ENCODE data around the gene ARMC2.
A peak's percentile ranks its signal among the peaks of the same experiment; 100 is the strongest.
"Not testable (repeated sequence)": the region's sequence is repeated elsewhere in the genome, so short reads cannot be mapped to it uniquely, and the experiment has no call there.

Gene ARMC2

DNA sequence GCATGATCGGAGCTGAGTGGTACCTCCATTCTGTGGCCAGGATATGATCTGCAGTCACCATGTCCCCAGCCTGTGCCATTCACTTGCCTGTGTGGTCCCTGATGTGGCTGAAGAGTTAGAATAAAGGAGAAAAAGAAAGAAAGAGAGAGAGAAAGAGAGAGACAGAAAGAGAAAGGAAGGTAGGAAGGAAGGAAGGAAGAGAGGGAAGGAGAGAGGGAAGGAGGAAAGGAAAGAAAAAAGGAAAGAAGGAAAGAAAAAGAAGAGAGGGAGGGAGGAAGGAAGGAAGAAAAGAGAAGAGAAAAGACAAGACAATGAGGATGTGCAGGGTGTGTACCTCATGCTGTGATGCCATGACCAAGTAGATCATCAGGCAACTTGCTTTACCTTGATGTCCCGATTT is 22.1 kb downstream of the ARMC2 start:
- no peak for DNase-seq (ENCODE audit: low spot score)

DNA sequence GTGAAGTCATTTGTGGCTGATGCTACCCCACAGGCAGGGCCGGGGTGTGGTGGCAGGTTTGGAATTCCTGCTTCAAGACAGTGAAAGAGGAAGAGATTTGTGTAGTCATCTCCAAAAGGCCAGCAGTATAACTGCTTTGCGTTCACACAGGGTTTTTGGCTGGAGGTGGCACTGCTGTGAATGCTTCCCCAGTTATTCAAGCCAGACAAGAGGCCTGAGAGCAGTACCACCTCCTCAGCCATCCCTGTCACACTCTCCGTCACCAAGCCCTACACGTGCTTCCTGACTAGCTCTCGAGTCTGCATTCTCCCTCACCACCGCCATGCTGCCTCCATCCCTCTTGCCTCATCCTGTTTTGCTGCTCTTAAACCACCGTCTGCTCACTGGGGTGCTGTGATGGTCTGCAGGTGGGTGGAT is 23.9 kb downstream of the ARMC2 start:
- DNase-seq (ENCODE audit: low spot score), result no peak

DNA sequence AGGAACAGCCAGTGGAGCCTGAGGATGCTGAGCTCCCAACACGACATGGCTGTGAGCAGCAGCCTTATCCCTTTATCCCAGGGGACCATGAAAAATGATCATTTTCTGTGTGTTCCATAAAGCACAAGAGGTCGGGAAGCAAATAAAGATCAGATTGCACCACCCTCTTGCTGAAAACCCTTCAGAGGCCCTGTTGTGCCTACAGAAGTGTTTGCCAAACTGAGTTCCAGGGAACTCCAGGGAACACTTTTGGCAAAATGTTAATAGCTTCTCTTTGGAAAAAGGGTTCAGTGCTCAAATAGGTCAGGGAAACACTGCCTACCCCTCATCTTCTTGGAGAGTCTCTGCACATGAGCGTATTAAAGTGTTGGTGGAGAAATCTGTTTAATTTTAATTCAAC is 24.4 kb downstream of the ARMC2 start:
- no peak for DNase-seq (ENCODE audit: low spot score)

DNA sequence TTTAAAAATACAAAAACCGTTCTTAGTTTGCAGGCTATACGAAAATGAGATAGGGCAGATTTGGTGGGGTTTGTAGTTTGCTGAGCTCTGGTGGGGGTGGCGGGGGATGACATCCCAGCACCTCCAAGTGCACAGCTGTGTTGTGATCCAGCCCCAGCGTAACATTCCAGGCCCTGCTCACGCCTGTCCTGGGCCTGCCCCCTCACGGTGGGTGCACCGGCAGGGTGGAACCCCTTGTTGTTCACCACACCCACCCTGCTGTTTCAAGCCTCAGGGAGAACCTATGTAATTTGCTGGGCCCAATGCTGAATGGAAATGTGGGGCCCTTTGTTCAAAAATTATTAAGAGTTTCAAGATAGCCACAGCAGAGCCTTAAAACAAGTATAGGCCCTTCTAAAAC is 25.0 kb downstream of the ARMC2 start:
- DNase-seq (ENCODE audit: low spot score), result no peak

DNA sequence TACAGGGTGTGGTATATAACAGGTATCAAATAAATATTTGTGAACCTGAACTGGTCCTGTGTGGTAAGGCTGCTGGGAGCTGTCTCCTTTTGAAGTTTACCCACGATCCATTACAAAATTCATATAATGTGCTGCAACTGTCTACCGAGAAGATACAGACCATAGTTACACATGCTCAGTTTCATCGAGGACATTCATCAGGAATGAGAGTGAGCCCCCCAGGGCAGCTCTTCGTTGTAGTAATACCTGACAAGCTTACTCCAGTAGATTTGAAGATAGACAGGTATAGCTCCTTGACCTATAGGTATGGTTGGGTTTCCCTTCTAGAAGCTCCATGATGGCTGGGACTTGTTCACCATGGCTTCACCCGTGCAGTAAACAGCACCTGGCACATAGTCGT is 25.7 kb downstream of the ARMC2 start:
- DNase-seq (ENCODE audit: low spot score), result no peak

DNA sequence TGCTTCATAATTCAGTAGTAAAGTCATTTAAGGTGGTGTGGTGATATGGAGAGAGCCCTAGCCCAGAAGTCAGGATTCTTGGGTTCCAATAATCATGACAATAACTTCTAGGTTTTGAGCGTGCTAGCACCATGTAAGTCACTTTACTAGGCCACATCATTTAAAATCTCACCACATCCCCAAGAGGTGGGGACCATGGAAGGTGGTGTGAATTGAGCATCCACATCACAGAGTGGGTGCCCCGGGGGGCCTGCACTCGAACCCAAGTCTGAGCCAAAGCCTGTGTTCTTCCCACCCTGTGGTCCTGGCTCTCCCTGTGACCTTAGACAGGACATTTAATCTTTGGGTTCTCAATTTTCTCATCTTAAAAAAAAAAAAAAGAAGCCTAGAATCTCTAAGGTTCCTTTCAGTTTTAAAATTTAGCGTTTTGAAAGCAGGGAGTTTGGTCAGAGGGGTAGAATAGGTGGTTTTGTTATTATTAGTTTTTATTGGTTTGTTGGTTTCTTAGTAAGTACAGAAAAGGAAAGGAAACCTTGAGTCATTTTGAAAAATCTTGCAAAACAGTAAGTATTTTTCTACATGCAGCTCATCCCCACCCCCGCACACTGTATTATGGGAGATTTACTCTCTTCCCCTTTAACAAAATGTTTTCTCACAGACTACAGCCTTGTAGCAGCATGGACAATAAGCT is 26.4 kb downstream of the ARMC2 start:
- DNase-seq (ENCODE audit: low spot score), result no peak

DNA sequence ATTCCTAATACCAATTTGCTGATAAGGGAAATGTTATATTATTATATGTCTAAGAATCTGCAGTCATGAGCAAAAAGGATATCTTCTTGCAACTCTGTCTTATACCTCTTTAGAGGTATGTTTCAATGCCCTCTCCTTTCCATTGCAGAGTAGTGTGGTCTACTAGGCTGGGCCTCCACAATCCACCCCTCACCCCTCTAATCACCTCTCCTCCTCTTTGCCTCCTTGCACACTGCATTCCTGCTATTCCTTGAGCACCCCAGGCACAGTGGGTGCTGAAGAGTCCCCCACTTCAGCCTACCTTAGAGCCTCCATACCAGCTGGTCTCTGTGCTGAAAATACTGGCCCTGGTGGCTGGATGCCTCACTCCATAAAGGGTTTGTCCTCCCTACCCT is 26.9 kb downstream of the ARMC2 start:
- no peak for DNase-seq (ENCODE audit: low spot score)

DNA sequence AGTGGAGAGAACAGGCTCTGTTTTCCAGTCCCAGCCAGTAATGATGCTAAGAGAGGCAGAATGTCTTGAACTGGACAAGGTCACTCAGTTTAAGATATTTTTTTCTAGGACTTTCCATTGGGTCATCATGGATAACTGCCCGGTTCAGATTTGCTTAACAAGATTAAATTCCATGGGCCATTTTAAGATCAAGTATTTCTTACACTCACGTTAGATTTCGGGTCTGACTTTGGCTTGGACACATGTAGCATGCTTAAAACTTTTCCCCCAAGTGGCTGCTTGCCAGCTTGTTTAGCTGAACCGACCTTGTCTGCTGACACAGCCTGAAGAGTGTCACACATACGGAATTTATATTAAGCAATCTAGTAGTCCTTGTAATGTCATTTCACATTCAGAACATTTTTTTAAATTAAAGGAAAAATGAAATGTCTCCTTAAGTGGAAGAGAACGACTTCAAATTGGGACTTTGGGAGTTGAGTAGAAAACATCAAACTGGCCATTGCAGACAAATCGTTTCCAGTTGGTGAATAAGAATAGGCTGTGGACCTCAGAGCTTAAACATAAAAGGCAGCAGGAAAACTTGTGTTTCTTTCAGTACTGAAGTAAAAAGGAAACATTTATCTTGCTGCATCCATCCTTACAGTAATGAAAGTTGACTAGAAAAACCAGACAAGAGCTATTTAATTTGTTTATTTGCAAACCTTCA is 29.0 kb downstream of the ARMC2 start:
- DNase-seq (ENCODE audit: low spot score), result peak; percentile 72

DNA sequence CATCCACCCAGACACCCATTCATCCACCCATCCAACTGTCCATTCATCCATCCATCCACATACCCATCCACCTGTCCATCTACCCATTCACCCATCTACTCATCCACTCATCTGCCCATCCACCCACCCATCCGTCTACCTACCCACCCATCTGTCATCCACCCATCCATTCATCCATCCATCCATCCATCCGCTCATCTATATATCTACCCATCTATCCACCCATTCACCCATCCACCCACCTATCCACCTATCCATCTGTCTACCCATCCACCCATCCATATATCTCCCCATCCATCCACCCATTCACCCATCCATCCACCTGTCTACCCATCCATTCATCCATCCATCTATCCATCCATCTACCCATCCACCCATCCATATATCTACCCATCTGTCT is 30.7 kb downstream of the ARMC2 start:
- DNase-seq (ENCODE audit: low spot score), result no peak

DNA sequence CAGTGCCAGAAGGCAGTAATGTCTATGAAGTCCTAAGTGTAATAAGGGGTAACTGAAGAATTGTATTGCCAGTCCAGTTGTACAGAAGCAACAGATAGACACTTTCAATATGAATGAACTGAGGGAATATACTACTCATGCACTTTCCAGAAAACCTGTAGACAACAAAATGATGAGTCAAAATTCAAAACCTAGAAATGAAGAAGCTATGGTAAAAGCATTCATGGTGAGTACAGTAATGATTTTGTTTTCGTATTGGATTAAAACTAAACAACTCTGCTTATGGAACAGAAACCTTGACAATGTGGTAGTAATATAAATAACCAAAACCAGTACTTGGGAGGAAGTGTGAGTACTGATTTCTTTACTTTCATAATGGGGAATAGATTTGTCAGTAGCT is 35.0 kb downstream of the ARMC2 start:
- DNase-seq (ENCODE audit: low spot score), result no peak

DNA sequence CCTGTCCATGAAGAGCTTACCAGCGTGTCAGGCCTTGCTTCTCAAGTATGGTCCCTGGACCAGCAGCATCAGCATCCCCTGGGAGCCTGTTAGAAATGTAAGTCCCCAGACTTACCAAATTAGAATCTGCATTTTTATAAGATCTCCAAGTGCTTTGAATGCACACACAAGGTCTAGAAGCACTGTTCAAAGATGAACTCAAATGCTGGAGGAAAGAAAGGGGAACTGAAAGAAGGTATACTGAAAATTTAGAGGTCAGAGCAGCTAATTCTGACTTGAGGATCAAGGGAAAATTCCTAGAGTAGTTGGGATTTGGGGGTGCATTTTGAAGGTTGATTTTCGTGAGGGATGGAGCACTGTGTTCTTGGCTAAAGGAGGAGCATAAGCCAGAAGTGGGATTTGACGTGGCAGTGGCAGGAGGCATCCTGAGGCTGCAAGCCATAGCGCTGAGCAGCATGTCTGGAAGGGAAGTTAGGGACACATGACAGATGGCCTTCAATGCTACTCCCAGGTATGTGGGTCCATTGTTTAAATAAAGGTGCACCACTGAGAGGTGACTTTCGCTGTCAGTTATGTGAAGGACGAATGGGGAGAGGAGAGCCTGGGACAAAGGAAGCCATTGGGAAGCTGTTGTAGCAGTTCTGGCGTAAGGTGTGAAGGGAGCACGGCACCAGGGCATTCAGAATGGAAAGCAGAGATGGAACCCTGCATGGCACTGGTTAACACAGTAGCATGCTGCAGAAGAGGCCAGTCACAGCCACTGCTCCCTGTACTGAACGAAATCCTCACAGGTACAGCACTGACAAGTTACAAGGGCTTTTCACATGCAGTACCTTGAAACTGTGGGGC is 36.2 kb downstream of the ARMC2 start:
- no peak for DNase-seq (ENCODE audit: low spot score)

DNA sequence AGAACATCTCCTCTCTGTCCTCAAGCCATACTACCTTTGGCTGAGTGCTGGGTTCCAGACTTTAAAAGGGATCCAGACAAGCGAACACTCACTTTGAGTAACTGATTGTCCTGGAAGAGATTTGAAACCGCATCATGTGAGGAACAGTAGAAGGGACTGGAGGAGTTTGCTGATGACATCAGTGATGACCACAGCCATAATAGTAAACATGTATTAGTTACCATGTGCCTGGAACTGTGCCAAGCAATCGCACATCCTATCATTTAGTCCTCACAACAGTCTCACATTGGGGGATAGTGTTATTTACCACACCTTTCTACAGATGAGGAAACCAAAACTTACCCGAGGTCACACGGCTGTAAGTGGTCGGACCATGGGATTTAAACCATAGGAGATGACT is 39.8 kb downstream of the ARMC2 start:
- no peak for DNase-seq (ENCODE audit: low spot score)

DNA sequence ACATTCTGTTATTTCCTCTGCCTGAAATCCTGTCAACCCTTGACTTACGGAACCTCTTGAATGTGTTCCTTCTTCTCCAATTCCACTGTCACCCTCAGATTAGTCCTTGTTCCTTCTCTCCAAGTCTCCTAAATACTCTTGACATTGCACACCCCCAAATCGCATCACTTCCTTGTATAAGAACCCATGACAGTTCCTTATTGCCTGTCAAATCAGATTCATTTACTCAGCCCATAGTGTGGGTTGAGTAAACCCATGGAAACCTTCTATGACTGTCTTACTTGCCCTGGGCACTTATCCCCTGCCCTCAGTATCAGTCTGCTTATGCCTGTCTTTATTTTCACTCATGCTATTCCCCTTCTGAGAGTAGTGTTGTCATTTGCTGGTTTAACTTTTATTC is 40.5 kb downstream of the ARMC2 start:
- no peak for DNase-seq (ENCODE audit: low spot score)

DNA sequence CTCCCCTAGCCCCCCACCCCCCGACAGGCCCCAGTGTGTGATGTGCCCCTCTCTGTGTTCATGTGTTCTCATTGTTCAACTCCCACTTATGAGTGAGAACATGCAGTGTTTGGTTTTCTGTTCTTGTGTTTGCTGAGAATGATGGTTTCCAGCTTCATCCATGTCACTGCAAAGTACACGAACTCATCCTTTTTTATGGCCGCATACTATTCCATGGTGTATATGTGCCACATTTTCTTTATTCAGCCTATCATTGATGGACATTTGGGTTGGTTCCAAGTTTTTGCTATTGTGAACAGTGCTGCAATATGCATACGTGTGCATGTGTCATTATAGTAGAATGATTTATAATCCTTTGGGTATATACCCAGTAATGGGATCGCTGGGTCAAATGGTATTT is 42.7 kb downstream of the ARMC2 start:
- not testable (repeated sequence) for DNase-seq (ENCODE audit: low spot score)

DNA sequence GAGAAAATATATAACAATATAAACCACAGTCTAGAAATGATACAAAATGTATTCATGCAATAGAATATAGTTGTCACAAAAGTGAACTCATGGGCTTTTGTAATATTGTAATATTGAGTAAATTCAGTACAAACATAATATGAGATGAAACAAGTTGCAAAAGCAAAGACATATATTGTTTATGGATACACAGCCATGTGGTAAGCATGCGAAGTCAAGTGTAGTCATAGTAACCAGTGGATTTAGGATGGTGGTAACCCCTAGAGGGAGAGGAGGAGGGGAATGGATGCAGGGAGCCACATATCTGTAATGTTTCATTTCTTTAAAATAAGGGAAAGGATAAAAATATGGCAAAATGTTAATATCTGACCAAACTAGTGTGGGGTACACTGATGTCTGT is 47.3 kb downstream of the ARMC2 start:
- no peak for DNase-seq (ENCODE audit: low spot score)

DNA sequence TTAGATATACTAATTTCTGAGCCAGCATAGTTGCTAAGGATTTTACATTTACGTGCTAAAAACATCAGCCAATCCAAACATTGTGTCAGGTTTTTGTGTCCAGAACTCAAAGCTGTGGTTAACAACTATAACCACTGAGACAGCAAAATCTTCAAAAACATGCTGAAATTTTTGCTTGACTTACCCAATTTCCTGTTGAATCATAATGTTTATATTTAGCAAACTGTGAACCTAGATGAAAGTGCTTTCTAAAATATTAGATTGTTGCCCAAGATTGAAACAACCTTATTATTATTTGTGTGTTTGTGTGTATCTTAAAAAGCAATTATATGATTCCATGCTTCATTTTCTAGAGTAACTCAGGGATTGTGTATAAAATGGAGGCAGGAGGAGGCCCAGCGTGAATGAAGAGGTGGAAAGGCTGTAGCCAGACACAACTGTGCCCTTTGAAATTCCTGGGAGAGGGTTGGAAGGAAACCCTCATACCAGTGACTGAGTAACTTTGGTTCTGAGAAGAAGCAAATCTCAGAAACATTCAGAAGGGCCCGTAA is 48.0 kb downstream of the ARMC2 start:
- DNase-seq (ENCODE audit: low spot score), result peak; percentile 44

DNA sequence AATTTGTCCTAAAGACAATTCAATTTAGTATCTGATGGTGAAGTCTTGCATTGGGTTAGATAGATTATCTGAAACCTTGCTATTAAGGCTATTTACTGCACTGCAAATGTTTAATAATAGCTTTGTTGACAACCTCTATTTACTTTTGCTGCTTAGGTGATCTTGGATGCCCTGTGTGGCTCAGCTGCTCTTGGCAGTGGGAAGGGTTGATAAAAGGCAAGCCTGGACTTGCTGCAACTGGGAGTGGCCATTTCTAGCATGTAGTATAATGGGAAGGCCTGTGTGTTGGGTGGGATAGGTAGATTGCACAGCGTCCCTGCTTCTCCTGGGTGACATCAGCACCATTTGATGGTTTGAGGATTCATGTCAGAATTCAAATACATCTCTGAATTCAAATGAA is 49.1 kb downstream of the ARMC2 start:
- no peak for DNase-seq (ENCODE audit: low spot score)

DNA sequence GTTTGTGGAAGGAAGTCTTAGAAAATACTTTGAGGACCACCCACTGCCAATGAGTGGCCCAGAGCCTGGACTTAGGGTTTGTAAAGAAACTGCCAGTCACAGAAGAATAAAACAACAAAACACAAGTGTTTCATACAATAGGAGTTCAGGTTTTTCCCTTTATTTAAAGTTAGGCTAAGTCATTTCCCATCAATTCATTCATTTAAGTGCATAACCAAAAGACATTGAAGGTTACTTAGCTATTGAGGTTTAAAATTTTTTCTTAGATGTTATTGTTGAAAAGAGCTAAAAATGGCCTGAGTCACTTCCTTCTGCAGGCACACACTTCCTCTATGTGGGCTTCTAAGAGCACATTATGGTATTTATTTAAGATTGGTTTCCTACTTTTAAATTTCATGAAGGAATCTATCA is 54.2 kb downstream of the ARMC2 start:
- DNase-seq (ENCODE audit: low spot score), result no peak

DNA sequence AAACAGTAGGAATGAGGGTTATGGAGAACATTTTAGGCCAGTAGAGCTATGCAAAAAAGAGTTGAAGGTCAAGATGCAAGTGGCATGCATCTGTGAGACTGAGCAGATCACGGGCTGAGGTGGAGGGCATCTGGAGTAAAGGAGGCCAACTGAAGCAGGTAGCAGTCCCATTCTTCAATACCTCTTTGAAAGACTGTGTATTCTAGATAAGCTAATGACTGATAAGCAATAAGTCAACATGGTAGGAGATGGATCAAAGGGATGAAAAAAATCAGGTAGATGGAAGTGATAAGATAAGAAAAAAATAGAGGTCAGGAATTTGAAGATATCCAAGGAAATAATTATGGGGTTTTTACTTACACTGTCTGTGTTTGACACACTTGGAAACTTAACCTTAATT is 55.6 kb downstream of the ARMC2 start:
- no peak for DNase-seq (ENCODE audit: low spot score)

DNA sequence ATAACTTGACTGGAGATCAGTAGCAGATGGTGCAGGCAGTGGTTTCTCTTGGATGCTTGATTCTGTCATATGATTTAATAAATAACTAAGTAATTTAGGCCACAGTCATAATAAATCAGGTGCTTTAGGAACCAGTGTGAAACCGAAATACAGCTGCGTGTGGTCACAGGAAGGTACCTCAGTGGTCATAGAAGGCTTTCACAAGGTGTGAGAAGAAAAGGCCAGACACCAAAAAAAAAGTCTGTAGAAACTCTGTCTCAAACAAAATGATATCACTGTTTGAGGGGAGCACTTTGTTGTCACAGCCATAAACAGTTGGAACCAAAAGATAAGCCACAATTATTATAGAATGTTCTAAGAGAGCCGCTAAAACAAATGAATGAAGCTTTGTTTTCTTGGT is 56.5 kb downstream of the ARMC2 start:
- no peak for DNase-seq (ENCODE audit: low spot score)

DNA sequence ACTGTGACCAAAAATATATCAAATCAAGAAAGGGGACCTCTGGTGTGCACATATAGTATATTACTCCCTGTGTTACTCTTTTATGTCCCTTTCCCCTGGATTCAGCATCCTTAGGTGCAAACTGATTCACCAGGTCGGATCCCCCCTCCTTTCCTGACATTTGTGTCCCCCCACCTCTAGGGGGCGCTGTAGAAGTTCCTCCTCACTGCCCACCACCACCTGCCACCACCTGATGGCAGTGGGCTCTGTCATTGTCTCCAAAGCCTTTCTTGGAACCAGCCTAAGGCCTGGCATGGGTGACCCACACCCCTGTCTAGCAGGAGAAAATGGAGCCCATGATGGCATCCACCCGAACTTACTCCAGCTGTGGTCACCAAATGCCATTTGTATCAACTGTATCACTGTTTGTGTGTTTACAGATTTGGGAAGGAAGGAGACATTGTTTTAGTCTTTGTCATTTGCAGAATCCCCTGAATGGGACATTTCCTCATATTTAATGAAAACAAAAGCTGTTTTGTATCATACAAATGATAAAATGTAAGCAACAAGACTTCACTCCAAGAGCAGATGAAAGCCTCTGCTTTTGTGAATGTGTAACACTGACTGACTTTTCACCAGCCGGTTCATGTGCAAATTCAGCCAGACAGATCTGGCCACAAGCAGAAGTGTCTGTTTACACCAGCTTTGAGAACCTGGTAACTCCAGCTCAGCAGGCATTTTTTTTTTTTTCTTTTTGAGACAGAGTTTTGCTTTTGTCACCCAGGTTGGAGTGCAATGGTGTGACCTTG is 66.2 kb downstream of the ARMC2 start:
- no peak for DNase-seq (ENCODE audit: low spot score)

DNA sequence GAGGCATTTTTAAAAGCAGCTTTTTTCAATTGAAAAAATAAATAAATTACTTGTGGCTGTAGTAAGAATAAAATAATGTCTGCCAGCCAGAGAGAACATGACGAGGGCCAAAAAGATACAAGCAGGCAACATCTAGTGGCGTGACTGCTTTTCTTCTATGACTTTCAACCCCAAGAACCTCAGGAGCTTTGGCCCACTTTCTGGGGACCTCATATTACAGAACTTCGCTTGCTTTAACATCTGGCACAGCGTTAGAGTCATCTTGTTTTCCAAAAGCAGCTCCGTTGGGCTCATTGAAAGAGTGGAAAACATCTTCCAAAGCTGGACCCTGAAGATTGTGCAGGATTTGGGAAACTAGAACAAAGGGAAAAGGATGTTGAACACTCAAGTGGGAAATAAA is 67.0 kb downstream of the ARMC2 start:
- no peak for DNase-seq (ENCODE audit: low spot score)
